HG02642 (cell line): ENCODE data around the gene NINJ2.
"Not testable (repeated sequence)": the region's sequence is repeated elsewhere in the genome, so short reads cannot be mapped to it uniquely, and the experiment has no call there.

Experiments used
- ATAC-seq: cut with Tn5 transposase; IDR thresholded peaks from one replicate; pipeline ENCODE4 v1.9.1; 2021; ENCODE audit warnings: mild to moderate bottlenecking; ENCODE audit not compliant: unreplicated experiment, poor library complexity

The NINJ2 gene

GRCh38 chr12:591167-592023 lies 71.8 kb downstream of the NINJ2 start:
- ATAC-seq, result no peak

DNA sequence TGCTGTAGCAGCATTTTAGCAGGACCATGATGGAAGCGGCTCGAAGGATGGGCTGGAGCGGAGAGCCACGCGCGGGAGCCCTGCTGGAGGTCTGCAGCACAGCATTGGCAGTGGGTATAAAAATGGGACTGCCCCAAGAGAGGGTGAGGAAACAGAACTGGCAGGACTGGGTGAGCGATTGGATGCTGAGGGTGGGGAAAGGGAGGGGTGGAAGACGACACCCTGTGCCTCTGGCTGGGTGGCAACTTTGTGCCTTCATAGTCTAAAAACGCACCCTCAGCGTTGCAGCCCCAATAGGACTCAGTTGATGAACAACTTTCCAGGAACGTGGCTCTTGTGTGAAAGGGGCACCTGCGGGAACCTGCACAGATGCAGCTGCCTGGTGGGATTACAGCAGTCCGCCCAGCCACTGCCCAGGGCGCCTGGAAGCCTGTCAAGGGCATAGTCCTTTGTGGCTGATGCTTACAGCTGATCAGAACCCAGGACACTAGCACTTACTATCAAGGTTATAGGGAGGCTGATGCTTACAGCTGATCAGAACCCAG lies 73.0 kb downstream of the NINJ2 start:
- no peak for ATAC-seq

- no peak for ATAC-seq
Measured at GRCh38 chr12:588646-589045, 74.6 kb downstream of the NINJ2 start.

- ATAC-seq, result no peak
Measured at GRCh38 chr12:588024-588322, 75.3 kb downstream of the NINJ2 start.

DNA sequence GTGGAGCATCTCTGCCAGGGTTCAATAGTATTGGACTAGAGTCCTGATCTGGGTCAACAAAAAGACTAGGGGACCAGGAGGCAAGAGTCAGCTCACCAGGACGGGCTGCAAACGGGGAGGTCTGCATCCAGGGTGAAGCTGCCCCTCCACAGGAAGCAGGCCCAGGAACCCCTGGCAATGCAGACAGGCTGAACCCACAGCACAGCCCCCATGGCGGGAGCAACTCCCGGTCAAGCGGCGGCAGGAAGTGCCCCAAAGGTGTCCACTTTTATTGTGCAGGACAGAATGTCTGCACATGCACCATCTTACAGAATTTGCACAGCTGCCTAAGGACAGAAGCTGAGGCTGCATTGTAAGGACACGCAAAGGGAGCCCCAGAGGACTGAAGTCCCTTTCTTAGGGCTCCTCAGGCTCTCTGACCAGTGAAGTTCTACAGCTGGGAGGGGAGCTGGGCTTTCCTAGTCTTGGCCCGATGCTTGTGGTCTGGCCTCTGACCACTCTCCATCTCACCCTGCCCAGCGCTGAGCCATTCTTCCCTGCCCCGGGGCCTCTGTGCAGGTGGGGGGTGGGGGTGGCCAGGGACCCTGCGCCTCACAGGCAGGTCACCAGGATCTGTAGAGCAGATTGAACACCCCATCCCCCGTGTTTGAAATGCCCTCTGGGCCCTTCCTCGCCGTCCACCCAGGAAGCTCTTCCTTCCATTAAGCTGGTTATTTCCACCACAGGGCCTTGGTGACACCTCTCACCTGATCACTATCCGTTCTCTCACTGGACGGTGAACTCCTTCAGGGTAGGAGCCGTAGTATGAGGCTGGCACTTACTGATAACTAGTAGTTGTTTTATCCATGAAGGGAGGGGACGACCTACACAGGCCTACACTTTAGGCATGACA lies 75.9 kb downstream of the NINJ2 start:
- ATAC-seq, result no peak

GRCh38 chr12:586318-587071 lies 76.8 kb downstream of the NINJ2 start:
- ATAC-seq, result no peak

- no peak for ATAC-seq
Measured at GRCh38 chr12:585062-586061, 77.9 kb downstream of the NINJ2 start.

- no peak for ATAC-seq
Measured at GRCh38 chr12:583251-583869, 79.9 kb downstream of the NINJ2 start.

DNA sequence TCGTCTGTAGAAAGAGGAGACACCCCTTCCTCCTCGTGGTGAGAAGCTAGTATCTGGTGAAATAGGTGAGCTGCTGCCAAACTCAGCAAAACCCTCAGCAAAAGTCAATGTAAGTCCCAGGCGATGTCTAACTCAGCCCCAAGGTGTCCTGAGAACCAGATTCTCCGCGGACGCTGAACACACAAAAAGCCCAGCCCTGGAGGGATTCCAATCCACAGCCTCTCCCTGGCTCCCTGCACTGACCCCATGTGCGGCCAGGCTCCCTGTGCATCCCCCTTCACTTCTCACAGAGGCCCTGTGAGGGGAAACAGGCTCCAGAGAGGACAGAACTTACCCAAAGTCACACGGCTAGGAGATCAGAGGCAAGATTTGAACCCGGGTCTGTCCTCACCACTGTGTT lies 81.5 kb downstream of the NINJ2 start:
- ATAC-seq, result no peak

GRCh38 chr12:581321-581720 lies 81.9 kb downstream of the NINJ2 start:
- no peak for ATAC-seq

- no peak for ATAC-seq
Measured at GRCh38 chr12:580813-581212, 82.4 kb downstream of the NINJ2 start.

DNA sequence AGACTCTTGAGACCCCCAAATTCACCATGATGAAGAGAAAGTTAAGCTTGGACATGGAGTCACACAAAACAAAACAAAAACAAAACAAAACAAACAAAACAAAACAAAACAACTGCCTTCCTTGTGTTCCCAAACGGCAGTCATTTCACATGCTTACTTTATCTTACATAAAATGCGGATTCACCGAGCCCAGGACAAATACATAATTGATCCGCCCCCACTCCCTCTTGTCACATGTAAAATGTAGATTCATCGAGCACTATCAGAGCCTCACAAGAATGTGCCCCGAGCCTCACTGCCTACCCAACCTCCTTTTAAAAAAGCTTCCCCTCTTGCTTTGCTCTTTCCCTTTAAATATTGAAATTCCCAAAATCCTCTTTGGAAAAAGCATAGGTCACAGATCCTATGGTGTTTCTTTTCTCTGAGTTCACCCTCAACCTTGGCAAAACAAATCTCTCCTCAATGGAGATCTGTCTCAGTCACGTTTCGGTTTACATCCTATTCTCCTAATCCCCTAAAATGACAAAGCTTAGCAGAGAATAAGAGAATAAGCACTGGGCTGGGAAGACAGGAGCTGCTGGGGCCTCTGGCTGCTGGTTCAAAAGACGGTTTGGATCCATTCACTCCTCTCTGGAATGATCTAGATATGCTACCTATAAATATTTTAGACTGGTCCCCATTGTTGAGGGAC lies 83.7 kb downstream of the NINJ2 start:
- ATAC-seq, result no peak

DNA sequence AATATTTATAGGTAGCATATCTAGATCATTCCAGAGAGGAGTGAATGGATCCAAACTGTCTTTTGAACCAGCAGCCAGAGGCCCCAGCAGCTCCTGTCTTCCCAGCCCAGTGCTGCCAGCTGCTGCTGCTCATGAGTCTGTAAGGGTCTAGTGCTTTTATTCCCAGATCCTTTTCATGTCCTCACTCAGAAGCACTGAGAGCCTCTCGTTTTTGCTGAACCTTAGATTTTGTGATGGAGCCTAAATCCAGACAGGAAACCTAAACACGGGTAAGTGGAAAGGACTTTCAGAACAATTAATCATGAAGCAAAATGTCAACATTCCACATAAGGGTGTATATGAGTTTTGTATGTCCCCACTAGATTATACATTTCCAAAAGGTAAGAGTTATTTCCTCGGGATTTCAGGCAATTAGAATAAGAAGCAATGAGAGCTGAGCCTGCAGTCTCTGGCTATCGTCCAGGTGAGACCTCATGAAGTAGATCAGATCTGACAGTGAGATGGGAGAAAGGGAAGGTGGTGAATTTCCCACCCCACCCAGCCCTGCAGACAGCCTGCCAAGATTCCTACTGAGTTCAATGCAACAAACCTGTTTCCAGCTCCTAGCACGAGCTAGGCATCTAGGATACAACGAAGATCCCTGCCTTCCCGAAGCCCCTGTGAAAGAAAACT lies 84.4 kb downstream of the NINJ2 start:
- ATAC-seq, result no peak

- not testable (repeated sequence) for ATAC-seq
Measured at GRCh38 chr12:577994-578747, 85.1 kb downstream of the NINJ2 start.

- ATAC-seq, result no peak
Measured at GRCh38 chr12:576615-577110, 86.6 kb downstream of the NINJ2 start.

- ATAC-seq, result peak; percentile 88
Measured at GRCh38 chr12:575948-576614, 87.2 kb downstream of the NINJ2 start.
